ENCODE results near the gene SKI.

DNA sequence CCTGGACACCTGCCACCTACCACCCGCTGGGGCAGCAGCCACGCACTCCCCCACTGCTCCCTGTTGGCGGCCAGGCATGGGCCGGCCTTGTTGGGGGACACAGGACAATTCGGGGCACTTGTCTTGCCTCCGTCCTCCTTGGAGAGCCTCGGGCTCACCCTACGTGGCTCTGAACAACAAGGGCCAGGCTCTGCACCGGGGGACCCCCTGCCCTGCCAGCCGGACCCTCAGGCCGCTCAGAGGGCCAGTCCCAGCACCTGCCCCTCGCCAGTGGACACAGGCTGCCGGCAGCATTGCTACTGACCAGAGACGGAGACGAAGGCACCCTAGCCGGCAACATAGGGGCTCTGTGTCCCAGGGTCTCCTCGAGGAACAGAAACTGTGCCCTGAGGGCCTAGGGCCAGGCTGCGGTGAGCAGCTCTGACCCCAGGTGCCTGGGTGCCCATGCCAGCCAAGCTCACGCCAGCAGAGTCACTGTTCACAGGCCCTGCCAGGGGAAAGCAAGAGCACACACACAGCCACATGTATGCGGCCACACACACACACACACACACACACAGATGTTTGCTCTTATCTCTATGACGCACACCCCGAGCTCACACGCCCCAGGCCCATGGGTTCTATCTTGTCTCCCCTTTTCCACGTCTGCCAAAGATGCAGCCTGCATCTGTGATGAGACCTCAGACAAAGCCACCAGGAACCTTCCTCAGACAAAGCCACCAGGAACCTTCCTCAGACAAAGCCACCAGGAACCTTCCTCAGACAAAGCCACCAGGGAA is 117.4 kb downstream of the SKI start:
- TF ChIP-seq CTCF (IDR thresholded peaks at IDR 0.05; ENCODE audit: low read length) = no peak
- TF ChIP-seq EZH2 (IDR thresholded peaks at IDR 0.05; ENCODE audit: borderline replicate concordance, low read length) = no peak

All from OCI-LY1 (cell line).